ENCODE data around the gene ARHGAP5. TPM values are rescaled to one million over a fixed set of nuclear protein-coding genes. Genes with fewer than 3 reads are reported as not detected.

The ARHGAP5 gene
- total and polyA plus RNA-seq, 2 experiments from 2014 or later = 22.1 to 72.6 TPM

DNA sequence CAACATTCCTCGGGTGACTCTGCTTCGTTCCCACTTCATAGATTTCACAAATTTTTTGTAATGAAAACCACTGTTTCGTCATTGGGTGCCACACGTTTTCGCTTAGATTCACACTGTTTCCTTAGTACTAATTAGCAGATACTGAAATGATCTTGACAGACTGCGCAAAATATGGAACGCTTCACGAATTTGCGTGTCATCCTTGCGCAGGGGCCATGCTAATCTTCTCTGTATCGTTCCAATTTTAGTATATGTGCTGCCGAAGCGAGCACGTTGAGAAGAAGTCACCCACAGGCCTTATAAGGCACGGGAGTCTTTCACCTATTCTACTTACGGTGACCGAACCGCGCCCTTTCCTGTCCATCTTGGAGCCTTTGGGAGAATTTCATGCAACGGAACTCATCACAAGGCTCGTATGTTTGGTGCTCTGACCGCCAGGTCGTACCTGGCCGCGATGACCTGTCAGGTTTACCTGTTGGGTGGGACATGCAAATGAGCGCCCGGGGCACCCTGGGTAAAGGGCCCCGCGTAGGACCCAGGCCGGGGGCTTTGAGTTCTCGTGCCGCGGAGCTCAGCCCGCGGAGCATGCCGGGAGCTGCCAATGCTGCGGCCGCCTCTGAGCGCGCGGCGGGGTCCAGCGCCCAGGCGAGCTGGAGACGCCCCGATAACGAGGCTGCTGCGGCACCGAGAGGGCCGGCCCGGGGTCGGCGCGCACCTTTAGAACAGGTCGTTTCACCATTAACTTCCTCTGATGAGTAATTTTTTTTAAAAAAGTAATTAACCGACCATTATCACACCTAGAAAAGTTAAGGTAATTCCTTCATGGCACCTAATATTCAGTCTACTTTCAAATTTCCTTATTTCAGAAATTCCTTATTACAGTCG is 126.1 kb downstream of the ARHGAP5 start, which contains the start of gene RNU6-8 (continued):
- TF ChIP-seq POLR2AphosphoS5 (IDR thresholded peaks at IDR 0.05; ENCODE audit: low read depth) (peak; percentile 61; the same call in 1 of the 2 replicates), JUNB (IDR thresholded peaks at IDR 0.05; ENCODE audit: unreplicated experiment) (no peak), ETS1 (IDR thresholded peaks at IDR 0.05) (no peak), EZH2 (IDR thresholded peaks at IDR 0.05; ENCODE audit: low read depth, unreplicated experiment) (no peak)

GRCh38 chr14:32203928-32204357 is 126.8 kb downstream of the ARHGAP5 start:
- TF ChIP-seq NANOG (IDR thresholded peaks at IDR 0.05; ENCODE audit: borderline replicate concordance) (no peak), REST (IDR thresholded peaks at IDR 0.05; ENCODE audit: unreplicated experiment) (no peak), STAT1 (IDR thresholded peaks at IDR 0.05; ENCODE audit: unreplicated experiment) (no peak), ZNF114 (CRISPR knock-in tag; IDR thresholded peaks at IDR 0.05) (no peak), JUNB (IDR thresholded peaks at IDR 0.05; ENCODE audit: unreplicated experiment) (no peak), ZNF331 (CRISPR knock-in tag; IDR thresholded peaks at IDR 0.05; ENCODE audit: low read depth) (no peak), EZH2 (IDR thresholded peaks at IDR 0.05; ENCODE audit: low read depth, unreplicated experiment) (no peak), CREB1 (CRISPR knock-in tag; IDR thresholded peaks at IDR 0.05; ENCODE audit: low read depth) (no peak)
- Histone ChIP-seq H3K79me2 (replicated peaks; ENCODE audit: insufficient read depth) (no peaks in the 10 kb centered on the region), H3F3A (replicated peaks; ENCODE audit: low read depth) (no peaks in the 10 kb centered on the region), H3K27me3 (ENCODE audit: insufficient read depth) (peaks cover 7% of the 10 kb centered on the region; the same call in 1 of the 2 replicates), H3K9me2 (ENCODE audit: insufficient read depth) (no peaks in the 10 kb centered on the region), H3K4me2 (peak overlapping the region; percentile 89), H2AFZ (peak overlapping the region; percentile 86), H4K20me1 (replicated peaks; ENCODE audit: insufficient read depth) (no peaks in the 10 kb centered on the region), H3K4me1 (ENCODE audit: insufficient read depth) (no peaks in the 10 kb centered on the region), H3K4me3 (peak overlapping the region; percentile 67), H3K27ac (ENCODE audit: low read depth) (no peak overlapping the region), H3K36me3 (ENCODE audit: insufficient read depth) (no peaks in the 10 kb centered on the region)
- Mint-ChIP-seq H3K27ac (peak overlapping the region; percentile 57), H3K9me3 (no peaks in the 10 kb centered on the region), H3K27me3 (ENCODE audit: insufficient read depth, low read depth, poor library complexity) (peaks cover 15% of the 10 kb centered on the region), H3K4me3 (peak overlapping the region; percentile 90), H3K4me1 (peaks cover 17% of the 10 kb centered on the region), H3K36me3 (ENCODE audit: low read depth) (no peaks in the 10 kb centered on the region)
- peak; percentile 9 for ATAC-seq
- peak; percentile 44 for DNase-seq (ENCODE audit: low spot score)
